Activated T-cell treated with anti-CD3 and anti-CD28 coated beads, Interleukin-2, amount 50 U/mL, for 4 hours (primary cell): ENCODE measurements around the gene KRTAP12-3. TPM values are rescaled to one million over a fixed set of nuclear protein-coding genes. Genes with fewer than 3 reads are reported as not detected.
"Not testable (repeated sequence)": the region's sequence is repeated elsewhere in the genome, so short reads cannot be mapped to it uniquely, and the experiment has no call there.

ENCODE experiments used
- ATAC-seq, 2 donors: fragments of 200-7000 bp; cut with Tn5 transposase; one replicate each; pipeline ENCODE4 v1.10.0; 2021
- DNase-seq: peaks from one replicate; pipeline ENCODE4 v3.0.0-alpha.2; 2020
- H3K27me3 Mint-ChIP-seq: one replicate; pipeline ENCODE4 v1.8.0; 2021; ENCODE audit warnings: low read depth, mixed read lengths
- H3K36me3 Mint-ChIP-seq: one replicate; pipeline ENCODE4 v1.8.0; 2022; ENCODE audit warnings: mixed read lengths; ENCODE audit not compliant: insufficient read depth
- H3K4me1 Mint-ChIP-seq: one replicate; pipeline ENCODE4 v1.8.0; 2021; ENCODE audit warnings: low read depth, mixed read lengths
- H3K4me3 Mint-ChIP-seq: one replicate; pipeline ENCODE4 v1.8.0; 2021; ENCODE audit warnings: mild to moderate bottlenecking, moderate library complexity, mixed read lengths
- H3K9me3 Mint-ChIP-seq: one replicate; pipeline ENCODE4 v1.8.0; 2021; ENCODE audit warnings: mixed read lengths
- total RNA-seq, 3 donors: library from RNA; stranded (reverse); gene quantifications; one replicate each; pipeline ENCODE4 v1.2.1, GENCODE V29; 2021

The KRTAP12-3 gene
- total RNA-seq, 3 donors from 2014 or later = not detected

DNA sequence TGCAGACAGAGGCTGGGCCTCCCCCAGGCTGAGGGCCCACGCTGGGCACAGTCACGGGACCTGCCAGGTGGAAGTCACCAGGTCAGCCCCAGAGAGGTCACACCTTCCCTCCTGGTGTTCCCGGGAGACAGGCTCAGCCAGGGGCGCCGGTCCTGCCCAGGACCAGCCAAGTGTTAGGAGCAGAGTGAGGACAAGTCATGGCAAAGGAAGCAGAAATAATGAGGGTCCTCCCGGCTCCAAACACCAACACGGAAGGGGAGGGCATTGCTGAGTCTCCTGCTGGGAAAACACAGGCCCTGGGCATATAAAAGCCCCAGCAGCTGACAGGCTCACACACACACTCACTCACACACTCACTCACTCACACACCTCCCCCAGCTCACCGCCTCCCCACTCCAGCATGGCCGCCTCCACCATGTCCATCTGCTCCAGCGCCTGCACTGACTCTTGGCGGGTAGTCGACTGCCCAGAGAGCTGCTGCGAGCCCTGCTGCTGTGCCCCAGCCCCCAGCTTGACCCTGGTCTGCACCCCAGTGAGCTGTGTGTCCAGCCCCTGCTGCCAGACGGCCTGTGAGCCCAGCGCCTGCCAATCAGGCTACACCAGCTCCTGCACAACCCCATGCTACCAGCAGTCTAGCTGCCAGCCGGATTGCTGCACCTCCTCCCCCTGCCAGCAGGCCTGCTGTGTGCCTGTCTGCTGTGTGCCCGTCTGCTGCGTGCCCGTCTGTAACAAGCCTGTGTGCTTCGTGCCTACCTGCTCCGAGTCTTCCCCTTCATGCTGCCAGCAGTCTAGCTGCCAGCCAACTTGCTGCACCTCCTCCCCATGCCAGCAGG, 20.5 kb upstream of the KRTAP12-3 start, which contains the start of gene KRTAP10-10:
KRTAP10-10 (plus strand) TSS at position 339 of the 833 bp plus-strand sequence; CDS start at position 401, 62 bp downstream.
- ATAC-seq (no peak), DNase-seq (no peak)
- Mint-ChIP-seq H3K27me3 (peaks cover 10% of the 10 kb centered on the region), H3K4me1 (no peaks in the 10 kb centered on the region), H3K9me3 (peaks cover 20% of the 10 kb centered on the region), H3K4me3 (no peak within 1 kb of the TSS), H3K36me3 (no peaks in the 10 kb centered on the region)

DNA sequence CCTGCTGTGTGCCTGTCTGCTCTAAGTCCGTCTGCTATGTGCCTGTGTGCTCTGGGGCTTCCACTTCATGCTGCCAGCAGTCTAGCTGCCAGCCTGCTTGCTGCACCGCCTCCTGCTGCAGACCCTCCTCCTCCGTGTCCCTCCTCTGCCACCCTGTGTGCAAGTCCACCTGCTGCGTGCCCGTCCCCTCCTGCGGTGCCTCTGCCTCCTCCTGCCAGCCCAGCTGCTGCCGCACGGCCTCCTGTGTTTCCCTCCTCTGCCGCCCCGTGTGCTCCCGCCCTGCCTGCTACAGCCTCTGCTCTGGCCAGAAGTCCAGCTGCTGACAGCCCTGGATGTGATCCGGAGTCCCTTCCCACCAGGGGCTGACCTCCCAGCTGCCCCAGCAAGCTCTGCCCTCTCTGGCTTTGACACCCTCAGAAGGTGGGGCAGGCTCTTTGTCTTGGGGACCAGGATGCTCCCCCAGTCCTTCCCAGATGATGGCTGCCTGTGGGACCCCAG, 19.8 kb upstream of the KRTAP12-3 start:
- not testable (repeated sequence) for H3K4me3 Mint-ChIP-seq, ATAC-seq, H3K36me3 Mint-ChIP-seq, H3K27me3 Mint-ChIP-seq, DNase-seq, H3K4me1 Mint-ChIP-seq
- peaks cover 17% of the 10 kb centered on the region for H3K9me3 Mint-ChIP-seq

DNA sequence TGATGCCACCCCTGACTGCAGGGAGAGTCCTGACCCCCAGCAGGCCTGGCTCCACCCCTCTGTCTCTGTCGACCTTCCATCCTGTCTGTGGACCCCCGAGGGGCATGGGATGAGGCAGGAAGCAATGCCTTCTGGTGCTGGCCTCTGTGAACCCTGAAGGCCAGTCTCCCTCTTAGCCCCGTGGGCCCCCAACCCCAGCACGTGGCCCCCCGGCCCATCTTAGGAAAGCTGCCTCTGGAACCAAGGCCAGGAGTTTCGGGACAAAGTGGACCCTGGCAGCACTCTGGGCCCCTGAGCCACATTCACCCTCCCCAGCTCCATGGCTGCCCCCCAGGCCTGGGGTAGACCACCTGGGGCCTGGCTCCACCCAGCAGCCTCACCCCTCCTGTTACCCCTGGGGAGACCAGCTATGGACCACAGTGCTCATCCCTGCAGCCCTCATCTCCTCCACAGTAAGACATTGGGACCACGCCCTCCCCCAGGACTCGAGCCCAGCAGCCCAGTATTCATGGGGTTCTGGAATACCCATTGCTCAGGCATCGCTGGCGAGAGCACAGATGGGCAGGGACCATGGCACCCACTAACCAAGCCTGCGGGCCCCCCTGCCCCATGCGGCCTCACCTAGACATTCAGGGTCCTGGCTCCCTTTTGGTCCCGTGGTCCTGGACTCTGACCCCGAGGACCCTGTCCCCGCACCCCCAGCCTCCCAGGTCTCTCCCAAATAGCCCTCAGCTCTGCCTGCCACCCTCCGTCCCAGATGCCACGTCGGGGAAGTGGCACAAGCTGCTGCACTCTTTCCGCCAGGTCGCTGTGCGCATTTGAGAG, 19.0 kb upstream of the KRTAP12-3 start:
- not testable (repeated sequence) for H3K4me3 Mint-ChIP-seq, ATAC-seq, H3K36me3 Mint-ChIP-seq, H3K27me3 Mint-ChIP-seq, DNase-seq, H3K4me1 Mint-ChIP-seq
- peaks cover 15% of the 10 kb centered on the region for H3K9me3 Mint-ChIP-seq

DNA sequence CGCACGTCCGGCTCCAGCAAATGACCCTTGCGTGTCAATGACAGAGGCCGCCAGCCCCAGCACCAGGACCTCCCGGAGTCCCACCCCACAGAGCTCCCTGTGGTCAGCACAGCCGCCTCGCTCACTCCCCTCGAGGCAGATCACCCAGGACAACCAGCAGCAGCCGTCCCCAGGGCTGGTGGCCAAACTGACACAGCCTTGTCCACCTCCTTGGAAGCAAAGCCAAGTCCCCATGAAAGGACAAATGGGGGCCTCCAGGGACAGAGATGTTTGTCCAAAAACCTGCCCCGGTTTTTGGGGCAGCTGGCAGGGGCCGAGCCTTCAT, 18.4 kb upstream of the KRTAP12-3 start:
- peaks cover 2% of the 10 kb centered on the region for H3K36me3 Mint-ChIP-seq
- no peak for ATAC-seq
- peaks cover 10% of the 10 kb centered on the region for H3K27me3 Mint-ChIP-seq
- H3K4me3 Mint-ChIP-seq = no peak overlapping the region
- H3K9me3 Mint-ChIP-seq = peaks cover 18% of the 10 kb centered on the region
- DNase-seq = no peak
- no peaks in the 10 kb centered on the region for H3K4me1 Mint-ChIP-seq

DNA sequence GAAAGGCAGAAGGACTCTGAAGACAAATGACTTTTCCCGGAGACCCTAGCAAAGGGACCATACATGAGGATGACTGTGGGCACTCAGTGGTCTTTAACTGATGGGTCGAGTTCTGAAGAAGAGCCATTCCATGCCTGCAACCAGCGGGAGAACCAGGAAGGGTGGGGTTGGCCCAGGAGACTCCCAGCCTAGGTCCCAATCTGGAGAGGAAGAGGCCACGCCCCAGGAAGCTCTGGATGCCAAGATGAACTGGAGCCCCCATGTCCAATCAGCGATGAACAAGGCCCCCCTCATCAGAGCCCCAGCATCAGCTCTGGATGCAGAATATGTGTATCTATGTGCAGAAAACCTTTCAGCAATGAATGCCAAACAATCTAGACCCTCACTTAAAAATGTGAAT, 17.0 kb upstream of the KRTAP12-3 start:
- H3K4me3 Mint-ChIP-seq = no peak overlapping the region
- no peak for ATAC-seq
- H3K36me3 Mint-ChIP-seq = peaks cover 2% of the 10 kb centered on the region
- H3K4me1 Mint-ChIP-seq = no peaks in the 10 kb centered on the region
- H3K9me3 Mint-ChIP-seq = peaks cover 27% of the 10 kb centered on the region
- no peak for DNase-seq
- peaks cover 10% of the 10 kb centered on the region for H3K27me3 Mint-ChIP-seq

DNA sequence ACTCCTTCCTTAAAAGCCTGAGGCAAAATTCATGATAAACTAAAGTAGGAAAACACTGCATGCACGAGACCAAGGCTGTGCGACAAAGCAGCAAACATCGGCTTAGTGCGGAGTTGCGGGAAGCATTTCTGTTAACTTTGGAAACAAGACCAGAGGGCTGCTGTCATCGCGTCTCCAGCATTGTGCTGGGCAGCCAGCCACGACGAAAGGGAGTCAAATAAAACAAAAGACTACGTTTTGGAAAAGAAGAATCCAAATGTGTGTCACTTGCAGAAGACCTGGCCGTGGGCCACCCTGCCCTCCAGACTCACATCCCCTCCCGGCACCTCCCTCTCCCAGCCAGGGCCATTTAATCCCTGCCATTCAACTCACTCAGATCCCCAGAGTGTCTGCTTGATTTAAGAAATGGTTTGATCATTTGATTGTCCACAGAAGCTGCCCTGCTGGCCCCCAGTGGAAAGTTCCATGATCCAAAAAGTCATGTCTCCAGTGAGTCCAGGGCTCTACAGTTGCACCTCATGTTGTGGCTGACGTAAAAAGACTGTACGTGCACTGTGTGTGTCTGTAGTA, 13.9 kb upstream of the KRTAP12-3 start:
- DNase-seq (no peak), ATAC-seq (no peak)
- no peaks in the 10 kb centered on the region for H3K4me1 Mint-ChIP-seq
- peaks cover 10% of the 10 kb centered on the region for H3K27me3 Mint-ChIP-seq
- H3K36me3 Mint-ChIP-seq = peaks cover 2% of the 10 kb centered on the region
- no peak overlapping the region for H3K4me3 Mint-ChIP-seq
- H3K9me3 Mint-ChIP-seq = peaks cover 27% of the 10 kb centered on the region

DNA sequence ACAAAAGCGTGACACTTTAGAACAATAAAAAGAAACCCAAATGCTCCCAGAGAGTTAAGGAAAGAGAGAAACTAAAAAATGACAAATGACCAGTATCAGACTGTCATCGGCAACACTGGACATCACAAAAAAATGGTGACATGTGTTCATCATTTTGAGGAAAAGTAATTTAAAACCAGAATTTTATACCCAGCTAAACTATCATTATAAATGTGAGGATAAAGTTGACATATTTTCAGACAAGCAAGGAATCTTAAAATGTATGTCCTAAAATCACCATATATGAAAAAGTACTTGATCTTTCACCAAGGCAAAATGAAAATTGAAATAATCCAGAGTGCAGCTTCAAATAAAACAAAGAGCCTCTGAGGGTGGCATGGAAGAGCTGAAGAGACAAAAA, 12.9 kb upstream of the KRTAP12-3 start:
- H3K4me3 Mint-ChIP-seq = no peak overlapping the region
- DNase-seq (no peak), ATAC-seq (no peak)
- H3K9me3 Mint-ChIP-seq = peaks cover 27% of the 10 kb centered on the region
- peaks cover 6% of the 10 kb centered on the region for H3K27me3 Mint-ChIP-seq
- H3K36me3 Mint-ChIP-seq = peaks cover 2% of the 10 kb centered on the region
- no peaks in the 10 kb centered on the region for H3K4me1 Mint-ChIP-seq

DNA sequence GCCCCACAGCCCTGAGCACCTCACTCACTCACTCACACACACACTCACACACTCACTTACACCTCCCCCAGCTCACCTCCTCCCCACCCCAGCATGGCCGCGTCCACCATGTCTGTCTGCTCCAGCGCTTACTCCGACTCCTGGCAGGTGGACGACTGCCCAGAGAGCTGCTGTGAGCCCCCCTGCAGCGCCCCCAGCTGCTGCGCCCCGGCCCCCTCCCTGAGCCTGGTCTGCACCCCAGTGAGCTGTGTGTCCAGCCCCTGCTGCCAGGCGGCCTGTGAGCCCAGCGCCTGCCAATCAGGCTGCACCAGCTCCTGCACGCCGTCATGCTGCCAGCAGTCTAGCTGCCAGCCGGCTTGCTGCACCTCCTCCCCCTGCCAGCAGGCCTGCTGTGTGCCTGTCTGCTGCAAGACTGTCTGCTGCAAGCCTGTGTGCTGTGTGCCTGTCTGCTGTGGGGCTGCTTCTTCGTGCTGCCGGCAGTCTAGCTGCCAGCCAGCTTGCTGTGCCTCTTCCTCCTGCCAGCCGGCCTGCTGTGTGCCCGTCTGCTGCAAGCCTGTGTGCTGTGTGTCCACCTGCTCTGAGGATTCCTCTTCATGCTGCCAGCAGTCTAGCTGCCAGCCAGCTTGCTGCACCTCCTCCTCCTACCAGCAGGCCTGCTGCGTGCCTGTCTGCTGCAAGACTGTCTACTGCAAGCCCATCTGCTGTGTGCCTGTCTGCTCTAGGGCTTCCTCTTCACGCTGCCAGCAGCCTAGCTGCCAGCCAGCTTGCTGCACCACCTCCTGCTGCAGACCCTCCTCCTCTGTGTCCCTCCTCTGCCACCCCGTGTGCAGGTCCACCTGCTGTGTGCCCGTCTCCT, 11.1 kb upstream of the KRTAP12-3 start, which contains the start of gene KRTAP10-11:
KRTAP10-11 (plus strand) TSS at position 49 of the 856 bp plus-strand sequence; CDS start at position 94, 45 bp downstream.
- not testable (repeated sequence) for H3K36me3 Mint-ChIP-seq, H3K27me3 Mint-ChIP-seq, H3K4me1 Mint-ChIP-seq

DNA sequence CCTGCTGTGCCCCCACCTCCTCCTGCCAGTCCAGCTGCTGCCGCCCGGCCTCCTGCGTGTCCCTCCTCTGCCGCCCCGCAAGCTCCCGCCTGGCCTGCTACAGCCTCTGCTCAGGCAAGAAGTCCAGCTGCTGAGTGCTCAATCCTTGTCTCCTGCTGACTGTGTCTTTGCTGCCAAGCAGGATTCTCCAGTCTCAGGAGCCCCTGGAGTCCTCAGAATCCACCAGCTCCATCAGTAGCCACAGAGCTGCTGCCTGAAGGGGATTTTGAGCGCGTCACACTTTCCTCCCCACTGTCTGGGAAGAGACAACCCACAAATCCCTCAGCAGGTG, 10.5 kb upstream of the KRTAP12-3 start:
- no peaks in the 10 kb centered on the region for H3K27me3 Mint-ChIP-seq
- DNase-seq (no peak), ATAC-seq (no peak)
- H3K9me3 Mint-ChIP-seq = peaks cover 19% of the 10 kb centered on the region
- no peaks in the 10 kb centered on the region for H3K4me1 Mint-ChIP-seq
- H3K4me3 Mint-ChIP-seq = no peak overlapping the region
- H3K36me3 Mint-ChIP-seq = peaks cover 2% of the 10 kb centered on the region

More for the DNA sequence above, 11.1 kb upstream of the KRTAP12-3 start, which contains the start of gene KRTAP10-11:
- H3K9me3 Mint-ChIP-seq = peaks cover 19% of the 10 kb centered on the region
- not testable (repeated sequence) for H3K4me3 Mint-ChIP-seq, DNase-seq, ATAC-seq

DNA sequence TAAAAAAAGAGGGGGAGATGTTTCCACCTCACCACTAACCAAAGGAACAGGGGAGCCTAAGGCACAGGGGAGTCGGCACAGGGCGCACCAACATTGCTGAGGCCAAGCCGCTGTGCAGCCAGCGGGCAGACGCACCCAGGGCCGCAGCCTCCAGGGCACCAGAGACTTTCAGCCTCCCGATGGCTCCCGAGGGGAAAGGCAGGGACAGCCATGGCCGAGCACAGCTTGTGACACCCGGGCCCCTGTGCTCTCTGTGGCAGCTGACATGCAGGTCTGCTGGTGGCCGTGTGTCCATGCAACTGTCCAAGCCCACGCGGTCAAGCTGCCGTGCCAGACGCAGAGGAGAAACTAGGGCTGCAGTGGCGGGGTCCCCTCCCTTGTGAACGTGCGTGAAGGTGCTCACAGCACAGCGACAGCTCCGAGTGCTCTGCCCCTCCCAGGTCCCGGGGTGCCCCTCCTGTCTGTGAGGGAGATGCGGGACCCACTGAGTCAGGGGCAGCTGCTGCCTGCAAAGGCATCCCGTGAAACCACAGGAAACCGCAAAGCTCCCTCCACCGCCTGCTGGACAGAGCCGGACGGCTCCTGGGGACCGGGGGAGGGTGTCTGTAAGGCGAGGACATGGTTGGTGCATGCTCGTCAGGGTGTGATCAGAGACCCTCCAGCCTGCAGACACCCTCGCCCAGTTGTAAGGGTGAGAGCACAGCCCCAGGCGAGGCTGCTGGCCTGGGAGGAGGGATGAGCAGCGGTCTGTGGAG, 9.0 kb upstream of the KRTAP12-3 start:
- no peak for DNase-seq
- no peak for ATAC-seq
- Mint-ChIP-seq H3K36me3 (no peaks in the 10 kb centered on the region), H3K27me3 (no peaks in the 10 kb centered on the region), H3K9me3 (peaks cover 14% of the 10 kb centered on the region), H3K4me1 (peaks cover 4% of the 10 kb centered on the region), H3K4me3 (no peak overlapping the region)

DNA sequence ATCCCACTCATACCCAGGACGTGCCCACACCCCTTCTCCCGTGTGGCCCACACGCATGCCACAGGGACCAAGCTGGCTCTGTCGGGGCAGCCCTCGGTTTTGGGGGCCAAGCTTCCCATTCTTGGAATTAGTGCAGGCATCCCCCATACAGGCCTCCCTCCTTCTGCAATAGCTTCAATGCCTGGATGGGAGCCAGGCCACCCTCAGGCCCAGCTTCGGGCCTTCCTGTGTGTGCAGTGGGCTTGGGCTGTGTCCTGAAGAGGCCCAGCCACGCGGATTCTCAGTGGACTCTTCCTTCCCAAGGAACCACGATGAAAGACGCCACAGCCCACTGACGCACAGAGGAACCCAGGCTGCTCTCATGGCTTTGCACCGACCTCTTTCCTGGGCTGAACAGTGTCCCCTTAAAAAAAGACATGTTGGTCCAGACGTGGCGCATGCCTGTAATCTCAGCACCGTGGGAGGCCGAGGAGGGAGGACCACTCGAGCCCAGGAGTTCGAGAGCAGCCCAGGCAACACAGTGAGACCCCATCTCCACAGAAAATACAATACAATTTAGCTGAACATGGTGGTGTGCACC, 8.1 kb upstream of the KRTAP12-3 start:
- Mint-ChIP-seq H3K4me3 (no peak overlapping the region), H3K36me3 (no peaks in the 10 kb centered on the region), H3K4me1 (peaks cover 11% of the 10 kb centered on the region), H3K9me3 (peaks cover 6% of the 10 kb centered on the region), H3K27me3 (no peaks in the 10 kb centered on the region)
- DNase-seq = no peak
- ATAC-seq = no peak

DNA sequence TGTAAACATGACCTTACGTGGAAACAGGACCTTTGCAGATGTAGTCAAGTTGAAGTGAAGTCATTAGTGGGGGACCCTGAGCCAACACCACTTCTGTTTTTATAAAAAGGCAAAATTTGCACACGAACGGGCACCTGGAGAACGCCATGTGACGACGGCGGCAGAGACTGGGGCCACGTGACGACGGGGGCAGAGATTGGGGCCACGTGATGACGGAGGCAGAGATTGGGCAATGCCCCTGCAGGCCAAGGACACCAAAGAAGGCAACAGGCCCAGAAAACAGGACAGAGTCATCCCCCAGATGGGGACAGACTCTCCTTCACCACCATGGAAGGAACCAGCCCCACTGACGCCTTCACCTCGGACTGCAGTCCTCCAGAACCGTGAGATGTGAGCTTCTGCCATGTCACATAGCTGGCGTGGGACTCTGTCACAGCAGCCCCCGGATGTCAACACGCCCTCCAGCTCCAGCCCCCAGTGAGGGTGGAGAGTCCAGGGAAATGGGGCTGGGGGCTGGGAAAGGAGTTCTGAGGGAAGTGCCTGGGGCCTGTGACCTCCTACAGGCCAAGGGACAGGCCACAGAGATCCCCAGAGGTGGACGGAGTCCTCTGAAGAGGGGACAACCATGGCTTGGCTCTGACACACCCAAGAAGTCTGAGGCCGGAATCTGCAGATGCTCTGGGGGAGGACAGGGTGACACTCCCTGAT, 7.3 kb upstream of the KRTAP12-3 start:
- ATAC-seq = no peak
- H3K9me3 Mint-ChIP-seq = no peaks in the 10 kb centered on the region
- H3K4me3 Mint-ChIP-seq = no peak overlapping the region
- DNase-seq = no peak
- H3K4me1 Mint-ChIP-seq = peaks cover 18% of the 10 kb centered on the region
- H3K27me3 Mint-ChIP-seq = no peaks in the 10 kb centered on the region
- no peaks in the 10 kb centered on the region for H3K36me3 Mint-ChIP-seq
